Measurements from ENCODE around the gene SPATC1L.

SPATC1L gene

DNA sequence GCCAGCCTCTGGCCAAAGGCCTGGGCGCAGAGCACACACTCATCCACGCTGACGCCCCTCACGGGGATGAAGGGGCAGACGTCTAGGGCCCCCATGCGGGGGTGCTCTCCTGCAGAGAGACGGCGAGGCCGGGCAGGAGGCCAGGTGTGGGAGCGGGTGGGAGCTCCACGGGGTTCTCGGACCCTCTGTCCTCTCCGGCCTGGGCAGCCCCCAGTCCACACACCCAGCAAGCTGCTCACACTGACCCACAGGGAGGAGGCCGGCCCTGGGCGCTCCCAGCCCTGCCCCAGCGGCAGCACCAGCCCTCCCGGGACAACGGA, 31.4 kb downstream of the SPATC1L start:
- DNase-seq (ENCODE audit: low spot score), result peak; percentile 68
- Histone ChIP-seq H3K4me3 (peak overlapping the region; percentile 38), H3K27ac (no peak overlapping the region)
- TF ChIP-seq, protein P1, sequence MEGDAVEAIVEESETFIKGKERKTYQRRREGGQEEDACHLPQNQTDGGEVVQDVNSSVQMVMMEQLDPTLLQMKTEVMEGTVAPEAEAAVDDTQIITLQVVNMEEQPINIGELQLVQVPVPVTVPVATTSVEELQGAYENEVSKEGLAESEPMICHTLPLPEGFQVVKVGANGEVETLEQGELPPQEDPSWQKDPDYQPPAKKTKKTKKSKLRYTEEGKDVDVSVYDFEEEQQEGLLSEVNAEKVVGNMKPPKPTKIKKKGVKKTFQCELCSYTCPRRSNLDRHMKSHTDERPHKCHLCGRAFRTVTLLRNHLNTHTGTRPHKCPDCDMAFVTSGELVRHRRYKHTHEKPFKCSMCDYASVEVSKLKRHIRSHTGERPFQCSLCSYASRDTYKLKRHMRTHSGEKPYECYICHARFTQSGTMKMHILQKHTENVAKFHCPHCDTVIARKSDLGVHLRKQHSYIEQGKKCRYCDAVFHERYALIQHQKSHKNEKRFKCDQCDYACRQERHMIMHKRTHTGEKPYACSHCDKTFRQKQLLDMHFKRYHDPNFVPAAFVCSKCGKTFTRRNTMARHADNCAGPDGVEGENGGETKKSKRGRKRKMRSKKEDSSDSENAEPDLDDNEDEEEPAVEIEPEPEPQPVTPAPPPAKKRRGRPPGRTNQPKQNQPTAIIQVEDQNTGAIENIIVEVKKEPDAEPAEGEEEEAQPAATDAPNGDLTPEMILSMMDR (IDR thresholded peaks at IDR 0.05), result no peak

DNA sequence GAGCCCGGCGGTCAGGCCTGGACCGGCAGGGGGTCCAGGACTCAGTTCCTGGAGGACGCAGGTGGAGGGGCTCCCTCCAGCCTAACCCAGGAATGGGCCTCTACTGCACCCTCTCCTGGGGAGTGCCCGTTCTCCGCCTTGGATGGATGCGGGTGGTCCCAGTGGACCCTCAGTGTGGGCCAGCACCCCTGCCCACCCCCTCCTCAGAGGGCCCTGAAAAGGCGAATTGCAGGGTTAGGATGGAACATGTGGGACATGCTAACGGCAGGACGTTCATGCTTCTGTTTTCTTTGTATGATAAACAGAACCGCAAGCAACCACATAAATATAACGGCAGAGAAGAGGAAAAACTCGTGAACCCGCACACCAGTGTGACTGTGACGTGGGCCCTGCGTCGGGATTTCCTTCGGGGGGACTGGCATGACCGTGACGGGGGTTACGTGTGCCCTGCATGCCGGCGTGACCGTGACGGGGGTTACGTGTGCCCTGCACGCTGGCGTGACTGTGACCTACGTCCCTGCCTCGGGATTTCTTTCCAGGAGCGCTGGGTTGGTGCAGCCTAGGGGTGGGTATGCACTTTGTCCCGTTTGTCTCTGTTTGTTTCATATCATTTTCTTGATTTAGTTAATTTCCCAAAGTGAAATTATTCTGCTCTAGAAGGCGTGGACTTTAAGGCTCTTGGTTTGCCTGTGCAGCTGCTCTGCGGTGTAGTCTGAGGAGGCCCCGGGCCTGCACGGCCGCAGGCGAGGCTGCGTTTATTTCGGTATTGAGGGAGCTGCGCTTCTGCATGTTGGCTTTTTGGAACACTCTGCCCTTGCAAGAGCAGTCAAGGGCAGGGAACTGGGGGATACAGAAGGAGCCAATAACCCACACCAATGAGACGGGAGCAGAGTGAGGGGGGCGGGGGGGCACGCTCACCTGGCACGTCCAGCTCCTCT, 32.0 kb downstream of the SPATC1L start:
- peak; percentile 58 for DNase-seq (ENCODE audit: low spot score)
- Histone ChIP-seq H3K27ac (no peak overlapping the region), H3K4me3 (no peak overlapping the region)
- TF ChIP-seq, protein P1 (IDR thresholded peaks at IDR 0.05), result no peak

DNA sequence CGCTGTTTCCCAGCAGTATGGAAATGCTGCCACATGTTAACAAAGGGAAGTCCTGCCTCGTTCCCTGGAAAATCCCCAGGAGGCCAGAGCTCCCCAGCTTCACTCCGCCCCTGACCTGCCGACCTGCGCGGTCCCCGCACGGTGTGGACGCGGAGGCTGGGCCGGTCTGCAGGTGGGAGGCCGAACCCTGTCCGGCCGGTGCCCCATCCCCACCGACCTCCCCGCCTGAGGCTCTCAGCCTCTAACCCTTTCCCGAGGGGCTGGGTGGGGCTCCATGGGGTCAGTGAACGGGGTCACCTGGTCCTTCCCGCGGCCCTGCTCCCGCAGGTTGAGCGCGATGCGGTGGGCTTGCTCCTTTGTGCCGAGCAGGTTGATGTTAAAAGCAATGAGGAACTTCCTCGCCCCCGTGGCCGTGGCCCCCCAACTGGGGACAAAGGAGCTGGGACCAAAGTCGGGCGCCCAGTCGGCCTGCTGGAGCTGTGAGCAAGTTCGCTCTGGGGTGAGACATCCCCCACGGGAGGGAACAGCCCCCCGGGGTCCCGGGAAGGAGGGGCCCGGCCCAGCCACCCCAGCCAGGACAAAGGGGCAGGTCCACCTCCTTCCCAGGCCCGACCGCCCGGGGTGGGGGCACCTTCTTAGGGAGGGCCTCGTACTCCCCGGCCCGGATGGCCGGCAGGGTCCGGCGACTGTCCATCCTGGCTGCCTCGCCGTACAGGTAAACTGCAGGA, 32.8 kb downstream of the SPATC1L start:
- DNase-seq (ENCODE audit: low spot score), result peak; percentile 55
- no peak overlapping the region for H3K4me3 ChIP-seq
- TF ChIP-seq, protein P1 (IDR thresholded peaks at IDR 0.05), result no peak
- H3K27ac ChIP-seq, result no peak overlapping the region

DNA sequence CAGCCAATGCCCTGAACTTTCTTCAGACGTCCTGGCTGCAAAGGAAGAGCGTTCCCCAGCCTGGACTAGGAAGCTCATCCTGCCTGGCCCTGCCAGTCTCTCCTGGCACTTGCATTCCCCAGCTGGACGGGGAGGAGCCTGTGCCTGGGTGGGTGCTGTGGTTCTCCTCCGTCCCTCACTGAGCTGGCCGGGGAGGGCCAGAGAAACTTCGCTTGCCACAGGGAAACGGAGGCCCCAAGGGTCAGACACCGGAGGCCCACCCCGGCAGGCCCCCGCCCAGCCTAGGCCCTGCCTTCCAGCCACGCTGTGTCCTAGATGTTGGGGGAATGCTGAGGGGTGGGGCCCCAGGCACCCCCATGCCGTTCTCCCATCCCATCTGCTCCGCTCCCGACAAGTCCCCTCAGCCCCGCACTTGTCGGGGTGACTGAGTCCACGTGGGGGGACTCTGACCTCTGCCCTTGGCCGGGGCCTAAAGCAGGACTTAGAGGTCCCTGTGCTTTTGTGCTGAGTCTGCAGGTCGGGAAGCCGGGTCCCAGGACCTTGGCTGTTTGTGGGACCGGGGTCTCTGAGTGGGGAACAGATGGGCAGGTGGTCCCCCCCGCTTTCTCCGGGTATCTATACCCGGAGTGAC, 33.7 kb downstream of the SPATC1L start:
- DNase-seq (ENCODE audit: low spot score), result peak; percentile 64
- no peak overlapping the region for H3K4me3 ChIP-seq
- TF ChIP-seq, protein P1 (IDR thresholded peaks at IDR 0.05), result no peak
- H3K27ac ChIP-seq, result no peak overlapping the region

DNA sequence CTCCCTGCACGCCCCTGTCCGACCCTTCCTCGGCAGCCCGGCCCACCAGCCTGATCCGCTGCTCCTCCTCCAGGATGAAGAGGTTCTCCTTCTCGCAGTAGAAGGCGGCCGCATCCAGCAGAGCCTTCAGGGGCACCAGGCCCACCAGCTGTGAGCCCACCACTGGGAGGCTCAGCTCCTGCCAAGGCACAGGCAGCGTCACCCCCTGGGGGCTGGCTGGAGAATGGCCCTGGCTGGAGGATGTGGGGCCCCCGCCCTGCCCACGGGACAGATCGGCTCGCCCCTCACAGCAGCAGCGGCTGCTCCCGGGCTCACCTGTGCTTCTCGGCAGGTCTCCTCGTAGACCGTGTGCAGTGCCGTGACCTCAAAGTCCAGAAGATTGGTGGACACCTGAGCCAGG, 34.2 kb downstream of the SPATC1L start:
- Histone ChIP-seq H3K27ac (no peak overlapping the region), H3K4me3 (no peak overlapping the region)
- TF ChIP-seq, protein P1 (IDR thresholded peaks at IDR 0.05), result no peak
- peak; percentile 59 for DNase-seq (ENCODE audit: low spot score)

DNA sequence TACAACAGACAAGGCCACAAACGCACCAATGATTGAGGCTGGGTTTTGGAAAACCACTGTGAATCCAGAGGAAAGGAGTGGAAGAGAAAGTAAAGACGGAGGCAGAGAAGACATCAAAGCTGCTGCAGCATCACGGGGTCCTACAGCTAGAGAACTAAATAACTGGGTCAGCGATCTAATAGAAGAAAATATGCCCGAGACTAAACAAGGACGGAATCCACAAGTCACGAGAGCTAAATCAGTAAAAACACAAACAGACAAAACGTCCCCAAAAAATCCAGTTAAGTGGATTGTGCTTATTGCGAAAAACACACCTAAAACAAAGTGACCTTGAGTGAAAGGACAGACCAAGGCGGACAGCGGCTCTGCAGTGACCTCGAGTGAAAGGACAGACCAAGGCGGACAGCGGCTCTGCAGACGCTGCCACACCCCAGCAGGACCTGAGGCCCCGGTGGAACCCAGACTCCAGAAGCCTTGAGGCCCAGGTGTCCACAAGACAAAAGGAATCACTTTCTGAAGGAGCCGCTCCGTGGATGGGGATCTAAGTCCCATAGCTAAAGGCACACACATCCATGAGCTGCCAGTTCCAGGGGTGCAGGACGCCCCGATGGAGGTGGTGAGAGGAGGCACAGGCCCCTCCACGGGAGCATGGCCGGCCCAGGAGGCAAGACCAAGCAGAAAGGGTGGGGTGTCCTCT, 34.9 kb downstream of the SPATC1L start:
- no peak overlapping the region for H3K27ac ChIP-seq
- no peak for DNase-seq (ENCODE audit: low spot score)
- no peak overlapping the region for H3K4me3 ChIP-seq
- TF ChIP-seq, protein P1 (IDR thresholded peaks at IDR 0.05), result no peak
